OCI-LY3 (cell line): ENCODE data around the gene MAD1L1.

Experiments
- H2AFZ ChIP-seq: fragments of 200-600, 300-600 bp; shearing (Covaris generic); 2 replicates; pipeline ENCODE4 v1.6.0; 2014; ENCODE audit warnings: antibody characterized with exemption, low read depth, low read length
- H3K27ac ChIP-seq: fragments of 200-600, 300-600 bp; sonication (generic); 2 replicates; pipeline ENCODE4 v1.5.1; 2014; ENCODE audit warnings: mild to moderate bottlenecking, low read length, moderate library complexity, mixed read lengths
- H3K27me3 ChIP-seq: fragments of 200-600, 300-600 bp; sonication (generic); 2 replicates; pipeline ENCODE4 v1.6.1; 2014; ENCODE audit warnings: low read depth, low read length, mixed read lengths
- H3K36me3 ChIP-seq: fragments of 200-600, 300-600 bp; sonication (generic); replicated peaks from 2 replicates; pipeline ENCODE3; 2014; ENCODE audit warnings: low read depth, low read length, mixed read lengths
- H3K4me1 ChIP-seq: fragments of 300-600, 200-600 bp; sonication (generic); 2 replicates; pipeline ENCODE4 v1.6.1; 2014; ENCODE audit warnings: low read length, mixed read lengths
- H3K4me2 ChIP-seq: fragments of 200-600, 300-600 bp; sonication (generic); 2 replicates; pipeline ENCODE4 v1.6.1; 2014; ENCODE audit warnings: low read length, mixed read lengths
- H3K4me3 ChIP-seq: fragments of 300-600, 200-600 bp; sonication (generic); 2 replicates; pipeline ENCODE4 v1.5.1; 2014; ENCODE audit warnings: antibody characterized with exemption, mild to moderate bottlenecking, low read length, moderate library complexity
- H3K79me2 ChIP-seq: fragments of 300-600, 200-600 bp; shearing (Covaris generic); 2 replicates; pipeline ENCODE4 v1.6.1; 2014; ENCODE audit warnings: mild to moderate bottlenecking, low read length, mixed read lengths
- H3K9ac ChIP-seq: fragments of 300-600, 200-600 bp; shearing (Covaris generic); 2 replicates; pipeline ENCODE4 v1.6.0; 2014; ENCODE audit warnings: mild to moderate bottlenecking, low read length, moderate library complexity
- H3K9me3 ChIP-seq: fragments of 200-600, 300-600 bp; shearing (Covaris generic); 2 replicates; pipeline ENCODE4 v1.6.1; 2014; ENCODE audit warnings: low read length, mixed read lengths; ENCODE audit not compliant: insufficient read depth
- H4K20me1 ChIP-seq: fragments of 200-600, 300-600 bp; sonication (generic); 2 replicates; pipeline ENCODE4 v1.6.1; 2016; ENCODE audit warnings: low read length, mixed read lengths; ENCODE audit not compliant: insufficient read depth
- CTCF ChIP-seq: fragments of 200-600, 300-600 bp; sonication (generic); IDR thresholded peaks from 2 replicates; pipeline ENCODE4 v1.5.1; 2014; ENCODE audit warnings: antibody characterized with exemption, low read length, low read depth
- EZH2phosphoT487 ChIP-seq: fragments of 200-600 bp; shearing (Covaris generic); IDR thresholded peaks from 2 replicates; pipeline ENCODE4 v1.6.1; 2018; ENCODE audit warnings: antibody characterized with exemption, mixed run types, low read depth

The MAD1L1 gene

GRCh38 chr7:1951159-1951536 is 281.6 kb downstream of the MAD1L1 start:
- H3K36me3 ChIP-seq: no peaks in the 10 kb centered on the region
- TF ChIP-seq EZH2phosphoT487 (no peak), CTCF (no peak)
- H3K9me3 ChIP-seq: no peaks in the 10 kb centered on the region
- no peak overlapping the region for H3K4me3 ChIP-seq
- H4K20me1 ChIP-seq: no peaks in the 10 kb centered on the region
- no peak overlapping the region for H2AFZ ChIP-seq
- H3K79me2 ChIP-seq: no peaks in the 10 kb centered on the region
- H3K27me3 ChIP-seq: no peaks in the 10 kb centered on the region
- H3K27ac ChIP-seq: no peak overlapping the region
- no peaks in the 10 kb centered on the region for H3K4me1 ChIP-seq
- no peak overlapping the region for H3K4me2 ChIP-seq
- H3K9ac ChIP-seq: no peak overlapping the region

GRCh38 chr7:1950452-1951158 is 282.1 kb downstream of the MAD1L1 start:
- no peaks in the 10 kb centered on the region for H3K4me1 ChIP-seq

GRCh38 chr7:1950066-1950451 is 282.7 kb downstream of the MAD1L1 start:
- Histone ChIP-seq H3K4me1 (no peaks in the 10 kb centered on the region), H3K4me2 (no peak overlapping the region), H3K9ac (no peak overlapping the region), H3K4me3 (no peak overlapping the region), H3K9me3 (no peaks in the 10 kb centered on the region), H3K79me2 (no peaks in the 10 kb centered on the region), H4K20me1 (no peaks in the 10 kb centered on the region), H3K36me3 (no peaks in the 10 kb centered on the region), H3K27ac (no peak overlapping the region), H3K27me3 (no peaks in the 10 kb centered on the region), H2AFZ (no peak overlapping the region)
- TF ChIP-seq EZH2phosphoT487: no peak
- no peak for TF ChIP-seq CTCF

More at GRCh38 chr7:1950452-1951158, 282.1 kb downstream of the MAD1L1 start:
- no peak for TF ChIP-seq EZH2phosphoT487
- TF ChIP-seq CTCF: no peak
- Histone ChIP-seq H3K36me3 (no peaks in the 10 kb centered on the region), H3K9ac (no peak overlapping the region), H3K4me2 (no peak overlapping the region), H3K27me3 (no peaks in the 10 kb centered on the region), H3K9me3 (no peaks in the 10 kb centered on the region), H2AFZ (no peak overlapping the region), H3K79me2 (no peaks in the 10 kb centered on the region), H3K4me3 (no peak overlapping the region), H4K20me1 (no peaks in the 10 kb centered on the region), H3K27ac (no peak overlapping the region)

GRCh38 chr7:1949681-1950055 is 283.1 kb downstream of the MAD1L1 start:
- no peaks in the 10 kb centered on the region for H3K9me3 ChIP-seq
- no peaks in the 10 kb centered on the region for H4K20me1 ChIP-seq
- H3K36me3 ChIP-seq: no peaks in the 10 kb centered on the region
- no peak overlapping the region for H3K4me2 ChIP-seq
- H3K9ac ChIP-seq: no peak overlapping the region
- no peaks in the 10 kb centered on the region for H3K4me1 ChIP-seq
- no peak overlapping the region for H3K4me3 ChIP-seq
- no peak overlapping the region for H2AFZ ChIP-seq
- no peak overlapping the region for H3K27ac ChIP-seq
- no peaks in the 10 kb centered on the region for H3K27me3 ChIP-seq
- H3K79me2 ChIP-seq: no peaks in the 10 kb centered on the region
- TF ChIP-seq EZH2phosphoT487: no peak
